IMR-90 (cell line): ENCODE measurements around the gene MGAT4D.

ENCODE experiments used
- CHD1 ChIP-seq: IDR thresholded peaks from 2 replicates; pipeline ENCODE4 v1.6.1; 2012; ENCODE audit warnings: low read depth, low read length, improper control_type of control experiment
- CTCF ChIP-seq: conservative IDR thresholded peaks from 2 replicates; pipeline ENCODE4 v1.5.1; 2012; ENCODE audit warnings: mild to moderate bottlenecking, low read depth, low read length, improper control_type of control experiment
- ELK1 ChIP-seq: fragments of 150-350 bp; IDR thresholded peaks from 2 replicates; pipeline ENCODE4 v1.6.1; 2016; ENCODE audit warnings: low read depth, mild to moderate bottlenecking, low read length, moderate library complexity, borderline replicate concordance
- MAFK ChIP-seq: IDR thresholded peaks from 2 replicates; pipeline ENCODE4 v1.6.1; 2012; ENCODE audit warnings: low read depth, low read length, improper control_type of control experiment
- MXI1 ChIP-seq: IDR thresholded peaks from 2 replicates; pipeline ENCODE4 v1.6.1; 2012; ENCODE audit warnings: low read depth, mild to moderate bottlenecking, low read length, moderate library complexity, borderline replicate concordance
- POLR2A ChIP-seq: IDR thresholded peaks from 2 replicates; pipeline ENCODE4 v1.6.1; 2012; ENCODE audit warnings: mild to moderate bottlenecking, low read depth, low read length
- RAD21 ChIP-seq: IDR thresholded peaks from 2 replicates; pipeline ENCODE4 v1.6.1; 2012; ENCODE audit warnings: low read length, improper control_type of control experiment
- RFX5 ChIP-seq: IDR thresholded peaks from 2 replicates; pipeline ENCODE4 v1.8.0; 2012; ENCODE audit warnings: low read depth, mild to moderate bottlenecking, low read length, moderate library complexity
- SMC3 ChIP-seq: fragments of 150-350 bp; IDR thresholded peaks from 2 replicates; pipeline ENCODE4 v1.6.1; 2016; ENCODE audit warnings: low read depth, mild to moderate bottlenecking, antibody characterized with exemption, low read length, moderate library complexity

GRCh38 chr4:140529434-140529833, 31.3 kb upstream of the MGAT4D start:
- TF ChIP-seq CTCF (no peak), RFX5 (no peak), ELK1 (no peak), RAD21 (no peak), POLR2A (no peak), MXI1 (no peak), MAFK (no peak), SMC3 (no peak), CHD1 (no peak)
